NCI-H2081 treated with DMSO at 0.1 percent for 48 hours (cell line): ENCODE results near the gene RPL31.

Source experiments
- DNase-seq: peaks from one replicate; lab custom pipeline; 2025; lab: John Stamatoyannopoulos, UW

Gene RPL31

DNA sequence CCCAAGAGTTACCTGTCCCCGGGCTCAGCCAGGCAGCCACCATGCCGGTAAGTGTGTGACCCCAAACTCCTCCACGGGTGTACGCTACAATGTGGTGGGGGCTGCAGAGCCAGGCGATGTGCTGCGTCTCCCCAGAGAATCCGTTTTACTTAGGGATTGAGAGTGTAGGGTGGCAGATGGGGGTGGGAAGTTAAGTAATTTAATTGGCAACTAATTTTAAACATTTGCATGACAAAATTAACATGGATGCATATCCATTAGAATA lies 26.6 kb upstream of the RPL31 start:
- DNase-seq, result no peak

DNA sequence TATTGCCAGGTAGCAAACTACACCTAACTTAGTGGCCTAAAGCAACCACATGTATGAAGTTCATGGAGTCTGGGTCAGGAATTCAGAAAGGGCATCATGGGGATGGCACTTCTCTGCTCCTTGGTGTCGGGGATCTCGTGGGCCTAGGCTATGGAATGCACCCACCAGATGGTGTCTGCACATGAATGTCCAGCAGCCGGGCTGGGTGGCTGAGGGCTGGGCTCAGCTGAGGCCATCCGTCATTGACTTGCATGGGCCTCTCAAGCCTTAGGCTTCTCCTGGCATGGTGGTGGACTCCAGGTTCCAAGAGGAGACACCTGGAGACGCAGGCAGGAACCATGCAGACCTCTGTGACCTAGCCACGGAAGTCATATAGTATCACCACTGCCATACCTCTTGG lies 26.0 kb upstream of the RPL31 start:
- DNase-seq, result no peak

DNA sequence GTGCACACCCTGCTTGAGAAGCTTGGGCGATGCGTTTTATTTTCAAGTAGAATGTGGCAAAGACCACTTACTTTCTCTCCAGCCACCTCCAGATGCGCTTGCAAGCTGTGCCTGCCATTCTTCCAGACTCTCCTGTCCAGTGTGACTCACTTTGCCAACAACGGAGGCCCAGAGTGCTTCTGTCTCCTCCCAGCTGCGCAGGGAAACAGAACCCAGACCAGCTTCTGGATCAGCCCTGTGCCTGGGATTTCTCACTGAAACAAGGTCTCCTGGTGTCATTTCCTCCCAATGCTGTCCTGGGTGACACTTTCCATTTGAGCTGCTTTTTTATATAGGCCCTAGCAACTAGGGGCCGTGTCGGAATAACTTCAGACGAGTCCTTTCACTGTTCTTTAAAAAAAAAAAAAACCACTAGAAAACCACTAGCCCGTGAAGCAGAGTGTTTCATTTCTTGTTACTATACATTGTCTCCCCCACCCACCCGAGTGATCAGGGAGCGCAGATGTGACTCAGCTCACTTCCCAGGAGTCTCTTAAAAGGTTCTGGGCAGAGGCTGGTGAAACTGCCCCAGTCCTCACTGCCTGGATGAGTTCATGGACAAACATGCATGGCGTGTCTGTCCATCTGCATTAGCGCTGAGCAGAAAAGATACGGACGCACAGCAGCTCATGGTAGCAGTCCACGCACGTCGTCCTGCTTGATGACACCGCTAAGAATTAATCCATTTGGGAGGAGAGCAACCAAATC lies 25.3 kb upstream of the RPL31 start:
- DNase-seq, result no peak

DNA sequence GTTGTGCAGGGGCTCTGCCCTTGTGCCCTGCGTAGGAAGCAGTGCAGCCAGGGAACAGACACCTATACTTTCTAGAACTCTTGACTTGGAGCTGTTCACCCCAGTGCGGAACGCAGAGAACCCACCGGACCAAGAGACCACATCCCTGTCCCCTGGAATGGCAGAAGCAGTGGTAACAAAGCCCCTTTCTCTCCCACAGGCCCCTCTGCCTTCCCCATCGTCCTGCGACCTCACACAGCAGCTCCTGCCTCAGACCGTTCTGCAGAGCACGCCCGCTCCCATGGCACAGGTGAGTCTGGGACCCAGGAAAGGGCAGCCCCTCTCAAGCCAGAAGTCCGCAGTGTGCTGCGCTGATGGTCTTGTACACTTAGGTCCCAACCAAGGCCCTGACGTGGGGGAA lies 24.6 kb upstream of the RPL31 start:
- no peak for DNase-seq

DNA sequence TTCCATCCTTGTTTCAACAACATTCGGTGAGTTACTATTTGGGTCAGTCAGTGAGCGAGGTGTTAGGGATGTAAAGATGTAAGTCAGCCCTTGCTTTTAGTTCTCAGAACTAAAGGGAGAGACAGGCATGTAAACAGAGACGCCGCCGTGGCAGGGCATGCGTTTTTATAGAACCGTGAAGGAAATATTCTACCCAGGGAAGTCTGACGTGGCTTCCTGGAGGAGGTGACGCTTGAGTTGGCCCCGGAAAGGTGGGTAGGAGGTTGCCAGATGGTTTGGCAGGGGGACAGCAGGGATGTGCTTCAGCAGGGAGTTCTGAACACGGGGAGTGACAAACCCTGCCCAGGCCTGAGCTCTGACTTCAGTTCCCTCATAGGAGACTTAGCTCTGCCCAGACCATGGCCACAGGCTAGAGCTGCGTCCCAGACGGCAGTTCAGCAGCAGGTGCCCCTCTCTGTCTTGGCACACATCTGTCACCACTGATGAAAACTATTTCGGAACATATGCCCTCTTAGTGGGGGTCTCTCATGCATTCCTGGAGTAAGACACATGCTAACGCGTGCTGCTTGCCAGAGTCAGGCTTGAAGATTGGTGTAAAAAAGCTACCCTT lies 23.4 kb upstream of the RPL31 start:
- no peak for DNase-seq

DNA sequence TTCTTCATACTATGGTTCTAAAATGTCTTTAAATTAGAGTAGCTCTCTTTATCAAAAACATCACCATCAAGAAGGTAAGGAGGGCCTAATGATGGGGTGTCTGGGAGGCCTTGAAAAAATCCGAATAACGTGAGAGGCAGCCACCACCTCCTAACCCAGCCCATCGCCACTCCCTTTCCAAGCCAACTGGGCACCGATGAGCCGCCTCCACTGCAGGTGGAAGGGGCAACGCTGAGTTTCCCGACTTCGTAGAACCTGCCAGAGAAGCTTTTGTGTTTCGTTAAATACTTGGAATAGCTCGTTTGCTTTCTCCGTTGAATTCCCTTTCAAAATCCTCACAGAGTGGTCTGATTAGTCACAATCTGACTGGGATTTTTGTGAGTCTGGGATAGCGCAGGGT lies 22.0 kb upstream of the RPL31 start:
- no peak for DNase-seq

DNA sequence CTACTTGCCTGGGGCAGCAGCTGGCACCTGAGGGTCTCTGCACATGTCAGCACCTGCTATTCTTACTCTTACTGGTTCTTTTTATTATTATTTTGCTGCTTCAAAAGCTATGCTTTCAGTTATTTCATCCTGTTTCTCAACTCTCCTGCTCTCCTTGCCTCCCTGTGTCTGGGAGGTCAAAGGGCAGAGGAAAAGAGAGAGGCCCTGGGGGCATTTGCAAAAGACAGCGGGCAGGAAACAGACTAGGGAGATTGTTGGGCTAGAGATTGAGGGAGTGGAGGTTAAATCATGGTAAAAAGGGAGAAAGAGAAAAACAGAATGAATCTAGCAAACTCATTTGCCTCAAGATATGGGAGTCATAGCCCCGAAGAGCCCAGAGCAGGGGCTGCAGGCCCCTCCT lies 21.1 kb upstream of the RPL31 start:
- no peak for DNase-seq

DNA sequence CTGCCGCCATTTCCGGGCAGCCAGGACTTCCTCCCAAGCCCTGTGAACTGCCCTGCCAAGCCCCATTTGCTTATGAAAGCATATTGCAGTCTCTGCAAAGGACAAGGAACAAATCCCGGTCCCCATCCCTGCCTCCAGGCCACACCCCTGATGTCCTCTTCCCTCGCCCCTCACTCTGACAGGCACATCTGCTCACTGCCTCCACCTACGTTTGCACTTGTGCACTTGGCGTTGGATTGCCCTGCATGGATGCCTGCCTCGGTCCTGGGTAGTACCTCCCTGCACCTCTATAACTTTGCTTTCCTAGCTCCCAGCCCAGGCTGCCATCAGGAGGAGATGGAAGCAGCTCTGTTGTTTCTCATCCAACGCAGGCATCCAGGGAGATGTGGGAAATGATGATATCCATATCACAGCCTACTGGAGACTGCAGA lies 19.6 kb upstream of the RPL31 start:
- no peak for DNase-seq

DNA sequence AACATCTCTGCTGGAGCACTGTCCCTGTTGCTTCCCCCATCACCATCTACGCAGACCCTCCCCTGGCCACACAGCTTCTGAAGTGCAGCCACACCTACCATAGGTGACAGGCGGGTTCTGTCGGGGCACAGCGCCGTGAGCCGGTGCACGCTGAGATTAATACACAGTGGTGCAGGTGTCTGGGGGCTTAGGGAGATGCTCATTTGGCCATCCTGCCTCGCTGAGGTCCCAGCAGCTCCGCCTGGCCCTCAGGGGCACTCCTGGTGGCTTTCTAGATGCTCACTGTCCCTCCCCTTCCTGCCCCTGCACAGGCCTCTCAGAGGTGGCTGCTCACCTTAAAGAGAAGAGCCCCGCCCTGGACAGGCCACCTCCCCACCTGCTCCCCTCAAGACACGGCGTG lies 18.9 kb upstream of the RPL31 start:
- DNase-seq, result no peak

DNA sequence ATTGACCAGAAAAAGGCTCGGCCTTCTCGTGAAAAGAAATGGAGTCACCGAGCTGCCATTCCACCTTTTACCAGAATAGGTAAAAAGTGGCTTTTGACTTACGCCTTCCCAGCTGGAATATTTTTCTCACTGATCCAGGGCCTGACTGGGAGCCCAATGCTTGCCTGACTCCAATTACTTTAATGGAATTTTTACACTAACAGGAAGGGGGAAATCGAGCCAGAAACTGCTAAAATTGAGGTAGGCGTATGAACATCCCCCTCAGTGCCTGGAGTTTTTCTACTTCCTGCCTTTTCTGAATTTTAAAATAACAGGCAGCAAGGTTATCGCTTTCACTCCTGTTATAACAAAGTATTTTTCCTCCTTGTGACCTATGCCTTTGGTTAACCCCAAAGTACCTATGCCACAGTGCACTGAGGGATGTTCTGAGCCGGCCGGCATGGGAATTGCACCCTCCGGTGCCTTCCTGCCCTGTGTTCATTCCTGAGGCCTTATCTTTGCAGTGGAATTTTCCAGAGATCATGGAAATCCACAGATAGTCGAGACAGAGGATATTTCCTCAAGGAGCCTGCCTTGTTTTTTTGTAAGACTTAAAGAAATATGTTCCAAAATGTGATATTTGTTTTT lies 18.3 kb upstream of the RPL31 start:
- DNase-seq, result no peak

DNA sequence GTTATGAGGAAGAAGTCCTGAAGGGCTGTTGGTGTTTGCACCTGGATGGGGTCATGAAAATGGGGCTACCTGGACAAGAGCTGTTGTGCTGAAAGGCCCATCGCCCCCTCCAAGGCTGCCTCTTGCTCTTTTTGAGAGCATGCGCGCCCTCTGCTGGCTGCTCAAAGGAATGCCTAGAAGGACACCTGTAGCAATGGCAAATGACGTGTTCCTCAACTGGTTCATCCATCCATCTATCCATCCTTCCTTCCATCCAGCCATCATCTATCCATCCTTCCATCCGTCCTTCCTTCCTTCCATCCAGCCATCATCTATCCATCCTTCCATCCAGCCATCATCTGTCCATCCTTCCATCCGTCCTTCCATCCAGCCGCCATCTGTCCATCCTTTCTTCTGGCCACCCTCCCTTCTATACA lies 17.2 kb upstream of the RPL31 start:
- DNase-seq, result no peak

DNA sequence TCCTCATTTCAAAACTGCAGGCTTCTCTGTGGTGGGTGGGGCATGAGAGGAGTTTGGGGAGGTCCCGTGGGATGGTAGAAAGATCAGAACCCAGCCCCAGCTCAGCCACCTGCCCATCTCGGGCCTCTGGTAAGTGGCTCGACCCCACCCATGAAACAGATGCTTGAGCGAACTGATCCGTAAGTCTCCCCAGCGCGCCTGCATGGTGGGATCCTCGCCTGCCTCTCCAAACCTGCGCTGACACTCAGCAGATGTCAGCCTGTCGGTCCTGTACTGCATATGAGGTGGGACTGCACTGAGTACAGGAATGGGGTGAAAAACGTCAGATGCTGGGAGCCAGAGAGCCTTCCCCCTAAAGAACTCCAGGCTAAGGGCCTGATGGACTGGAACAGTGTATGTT lies 15.9 kb upstream of the RPL31 start:
- no peak for DNase-seq

DNA sequence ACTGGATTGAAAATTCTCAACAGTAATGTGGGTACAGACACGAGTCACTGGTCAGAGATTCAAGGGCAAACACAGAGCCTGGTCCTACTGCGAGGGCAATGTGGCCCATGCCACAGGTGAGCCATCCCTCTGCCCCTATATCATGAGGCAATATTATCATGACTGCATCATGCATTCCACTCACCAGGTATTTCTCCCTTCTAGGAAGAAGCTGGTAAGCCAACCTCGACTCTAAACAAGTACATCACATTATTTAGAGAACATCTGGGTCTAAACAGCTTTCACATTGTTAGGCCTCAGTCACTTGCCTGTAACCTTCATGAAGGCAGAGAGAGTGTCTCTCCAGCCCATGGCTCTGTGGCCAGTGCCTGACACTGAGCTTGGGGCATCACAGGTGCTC lies 14.6 kb upstream of the RPL31 start:
- DNase-seq, result no peak

DNA sequence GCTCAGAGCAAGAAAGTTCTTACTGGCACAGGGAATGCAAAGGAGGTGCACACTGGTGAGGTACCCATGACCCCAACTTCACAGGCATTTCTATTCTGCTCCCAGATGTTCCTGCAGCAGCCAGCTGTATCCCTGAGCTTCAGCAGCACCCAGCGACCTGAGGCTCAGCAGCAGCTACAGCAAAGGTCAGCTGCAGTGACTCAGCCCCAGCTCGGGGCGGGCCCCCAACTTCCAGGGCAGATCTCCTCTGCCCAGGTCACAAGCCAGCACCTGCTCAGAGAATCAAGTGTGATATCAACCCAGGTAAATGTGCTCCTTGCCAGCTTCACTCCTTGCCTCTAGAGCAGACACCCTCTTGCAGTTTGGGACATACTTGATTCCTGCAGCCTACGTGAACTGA lies 14.1 kb upstream of the RPL31 start:
- no peak for DNase-seq

DNA sequence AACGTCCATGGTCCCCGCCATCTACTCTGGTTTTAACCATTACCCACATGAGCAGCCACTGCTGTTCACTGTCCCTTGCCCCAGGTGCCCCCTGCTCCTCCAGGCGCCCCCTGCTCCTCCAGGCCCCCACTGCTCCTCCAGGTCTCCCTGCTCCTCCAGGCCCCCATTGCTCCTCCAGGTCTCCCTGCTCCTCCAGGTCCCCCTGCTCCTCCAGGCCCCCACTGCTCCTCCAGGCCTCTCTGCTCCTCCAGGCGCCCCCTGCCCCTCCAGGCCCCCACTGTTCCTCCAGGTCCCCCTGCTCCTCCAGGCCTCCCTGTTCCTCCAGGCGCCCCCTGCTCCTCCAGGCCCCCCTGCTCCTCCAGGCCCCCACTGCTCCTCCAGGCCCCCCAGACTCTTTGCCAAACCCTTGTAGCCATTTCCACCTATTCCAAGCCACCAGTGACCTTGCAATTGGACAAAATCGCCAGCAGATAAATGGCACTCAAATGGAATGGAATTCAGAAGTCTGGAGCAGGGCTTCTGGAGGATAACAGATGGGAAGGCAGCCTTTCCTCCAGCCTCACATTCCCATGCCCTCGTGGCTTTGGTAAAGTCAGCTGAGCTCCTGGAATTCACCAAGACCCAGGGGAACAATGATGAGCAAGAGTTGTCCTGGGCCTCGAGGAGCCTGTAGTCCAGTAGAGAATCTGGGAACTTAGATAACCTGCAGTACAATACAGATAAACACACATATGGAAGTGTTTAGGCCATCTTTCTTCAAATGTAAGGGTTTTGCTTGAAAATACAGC lies 13.3 kb upstream of the RPL31 start:
- no peak for DNase-seq

DNA sequence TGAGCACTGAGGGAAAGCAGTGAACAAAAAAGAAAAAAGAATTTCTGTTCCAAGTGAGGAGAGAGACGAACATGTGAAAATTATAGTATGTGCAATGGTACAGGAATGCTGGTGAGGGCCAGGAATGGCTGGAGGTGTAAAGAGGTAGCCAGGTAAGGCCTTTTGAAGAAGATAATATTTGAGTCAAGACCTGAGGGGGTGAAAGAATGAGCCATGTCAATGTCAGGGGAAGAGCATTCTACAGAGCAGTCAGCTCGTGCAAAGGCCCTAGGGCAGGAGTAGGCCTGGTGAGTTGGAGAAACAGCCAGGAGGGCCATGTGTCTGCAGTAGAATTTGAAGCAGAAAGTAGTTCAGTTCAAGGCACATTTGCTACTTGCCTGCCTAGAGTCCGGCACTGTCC lies 12.4 kb upstream of the RPL31 start:
- DNase-seq, result no peak

DNA sequence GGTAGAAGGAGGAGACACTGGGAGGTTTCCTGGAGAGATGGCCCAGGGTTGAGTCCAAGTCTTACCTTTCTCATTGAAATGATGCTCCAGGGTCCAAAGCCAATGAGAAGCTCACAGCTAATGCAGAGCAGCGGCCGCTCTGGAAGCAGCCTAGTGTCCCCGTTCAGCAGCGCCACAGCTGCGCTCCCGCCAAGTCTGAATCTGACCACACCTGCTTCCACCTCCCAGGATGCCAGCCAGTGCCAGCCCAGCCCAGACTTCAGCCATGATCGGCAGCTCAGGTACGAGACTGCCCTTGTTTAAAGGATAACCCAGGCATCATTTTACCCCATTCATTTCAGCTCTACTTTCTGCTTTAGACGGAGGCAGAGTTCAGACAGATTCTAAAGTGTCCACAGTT lies 11.9 kb upstream of the RPL31 start:
- DNase-seq, result no peak

DNA sequence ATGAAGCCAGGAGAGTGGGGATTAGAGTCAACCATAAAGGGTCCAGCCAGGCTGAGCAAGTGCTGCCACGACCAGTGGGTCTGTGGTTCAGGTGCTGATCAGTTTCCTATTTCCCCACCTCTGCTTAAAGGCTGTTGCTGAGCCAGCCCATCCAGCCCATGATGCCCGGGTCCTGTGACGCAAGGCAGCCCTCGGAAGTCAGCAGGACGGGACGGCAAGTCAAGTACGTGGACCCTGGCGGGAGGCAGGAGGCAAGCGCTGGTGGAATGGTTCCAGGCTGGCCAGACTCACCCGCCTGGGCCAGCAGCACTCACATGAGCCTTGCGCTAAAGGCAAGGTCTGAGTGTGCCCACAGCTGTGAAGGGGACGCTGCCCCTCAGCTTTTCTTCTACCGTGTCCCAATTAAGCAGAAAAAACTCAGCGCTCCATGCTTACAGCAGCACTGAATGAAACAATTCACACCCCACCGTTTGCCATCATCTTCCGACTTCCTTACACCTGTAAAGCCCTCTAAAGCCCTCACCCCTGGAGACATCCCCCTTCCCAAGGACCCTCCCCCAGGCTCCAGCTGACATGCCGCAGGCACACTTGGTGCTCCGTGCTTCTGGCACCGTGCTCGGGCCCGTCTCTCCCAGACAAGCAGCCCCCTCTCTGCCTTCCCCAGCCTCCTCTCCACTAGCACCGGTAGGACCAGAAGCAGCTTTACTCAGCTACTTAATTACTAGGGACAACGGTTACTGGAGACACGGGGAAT lies 11.3 kb upstream of the RPL31 start:
- no peak for DNase-seq

DNA sequence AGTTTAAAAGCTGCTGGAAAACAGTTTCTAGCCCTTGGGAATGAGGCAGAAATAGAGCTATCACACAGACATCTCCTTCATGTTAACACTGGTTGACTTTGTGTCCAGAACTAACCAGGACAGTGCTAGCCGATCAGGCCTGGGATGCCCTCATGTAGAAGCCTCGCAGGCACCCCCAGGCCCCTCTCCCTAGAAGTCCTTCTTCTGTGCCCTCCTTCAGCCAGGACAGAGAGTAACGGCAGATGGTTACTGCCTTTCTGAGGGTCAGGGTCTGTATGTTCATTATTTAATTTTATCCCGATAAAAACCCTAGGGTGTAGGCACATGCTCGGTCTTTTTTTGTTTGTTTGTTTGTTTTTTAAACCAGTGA lies 10.7 kb upstream of the RPL31 start:
- no peak for DNase-seq

DNA sequence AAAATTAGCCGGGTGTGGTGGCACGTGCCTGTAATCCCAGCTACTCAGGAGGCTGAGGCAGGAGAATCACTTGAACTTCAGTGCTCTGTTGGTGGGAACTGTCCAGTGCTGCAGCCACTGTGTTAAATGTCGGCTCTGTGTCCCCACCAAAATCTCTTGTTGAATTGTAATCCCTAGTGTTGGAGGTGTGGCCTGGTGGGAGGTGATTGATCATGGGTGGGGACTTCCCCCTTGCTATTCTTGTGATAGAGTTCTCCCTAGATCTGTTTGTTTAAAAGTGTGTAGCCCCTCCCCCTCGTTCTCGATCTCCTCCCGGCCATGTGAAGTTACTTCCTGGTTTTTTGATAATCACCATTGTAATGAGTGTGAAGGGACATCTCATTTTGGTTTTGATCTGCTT lies 9.8 kb upstream of the RPL31 start:
- no peak for DNase-seq

DNA sequence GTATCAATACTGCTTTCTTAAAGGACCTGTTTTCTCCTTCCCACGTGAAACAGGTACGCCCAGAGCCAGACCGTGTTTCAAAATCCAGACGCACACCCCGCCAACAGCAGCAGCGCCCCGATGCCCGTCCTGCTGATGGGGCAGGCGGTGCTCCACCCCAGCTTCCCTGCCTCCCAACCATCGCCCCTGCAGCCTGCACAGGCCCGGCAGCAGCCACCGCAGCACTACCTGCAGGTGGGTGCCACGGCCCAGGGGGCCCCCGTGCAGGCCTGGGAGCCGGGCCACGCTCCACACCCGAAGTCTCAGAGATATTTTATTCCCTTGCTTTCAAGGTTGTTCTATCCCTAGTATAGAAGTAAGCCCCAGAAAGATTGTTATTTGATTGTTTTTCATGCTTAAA lies 8.8 kb upstream of the RPL31 start:
- DNase-seq, result no peak

DNA sequence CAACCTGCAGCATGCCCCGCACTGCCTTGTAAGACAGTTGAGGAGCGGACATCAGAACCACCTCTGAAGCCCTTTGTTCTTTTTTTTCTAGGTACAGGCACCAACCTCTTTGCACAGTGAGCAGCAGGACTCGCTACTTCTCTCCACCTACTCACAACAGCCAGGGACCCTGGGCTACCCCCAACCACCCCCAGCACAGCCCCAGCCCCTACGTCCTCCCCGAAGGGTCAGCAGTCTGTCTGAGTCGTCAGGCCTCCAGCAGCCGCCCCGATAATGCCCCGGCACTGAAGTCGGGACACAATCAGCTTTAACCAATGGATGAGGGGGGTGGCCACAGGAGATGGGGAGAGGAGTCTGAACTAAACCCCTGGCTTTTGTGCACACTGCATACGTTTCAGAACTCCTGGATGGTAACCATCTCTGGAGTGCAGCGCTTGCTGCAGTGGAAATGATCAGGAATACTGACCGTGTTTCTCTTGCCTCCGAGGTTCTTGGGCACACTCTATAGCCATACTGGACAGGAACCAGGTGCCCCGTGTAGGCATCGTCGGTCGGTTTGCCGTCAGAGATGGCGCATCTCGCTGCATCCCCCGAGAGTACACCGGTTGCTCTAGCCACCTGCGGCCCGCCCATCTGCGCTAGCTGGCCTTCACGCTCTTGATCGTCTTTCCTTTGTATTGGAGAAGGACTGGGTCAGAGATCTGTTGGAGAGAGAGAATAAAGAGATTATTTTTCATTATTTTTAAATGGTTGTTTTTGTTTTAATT lies 6.6 kb upstream of the RPL31 start:
- no peak for DNase-seq
